ENCODE results near the gene RDH12. TPM values are rescaled to one million over a fixed set of nuclear protein-coding genes. Genes with fewer than 3 reads are reported as not detected.

The RDH12 gene
- total and polyA plus RNA-seq, 9 of the 15 experiments (the other 6 are each of a cell fraction or from before 2014, with no cell fraction given): 0.03 to 0.29 (median 0.07) TPM; not detected in 2

GRCh38 chr14:67690011-67690410 is 11.7 kb upstream of the RDH12 start (continued):
- TF ChIP-seq BCLAF1 (IDR thresholded peaks at IDR 0.05; ENCODE audit: borderline replicate concordance in 1 of 2, control insufficient read depth in 1 of 2, low read depth in 2 of 2, low read length in 1 of 2) (no peak), RAD21 (CRISPR knock-in tag; conservative IDR thresholded peaks at IDR 0.05 in 1 of 2, IDR thresholded peaks at IDR 0.05 in 1 of 2) (no peak), MECOM (CRISPR knock-in tag; IDR thresholded peaks at IDR 0.05) (no peak), BRF2 (IDR thresholded peaks at IDR 0.05; ENCODE audit: borderline replicate concordance, insufficient read depth, insufficient read length) (no peak), PYGO2 (tag; IDR thresholded peaks at IDR 0.05) (no peak), RFX7 (CRISPR knock-in tag; IDR thresholded peaks at IDR 0.05) (no peak), NKRF (IDR thresholded peaks at IDR 0.05; ENCODE audit: borderline replicate concordance) (no peak)

Data from K562 (cell line).